RKO (cell line): Measurements from ENCODE around the gene NR3C1.
A peak's percentile ranks its signal among the peaks of the same experiment; 100 is the strongest.

Source experiments
- DNase-seq: peaks from one replicate; pipeline ENCODE4 v3.0.0-alpha.2; 2016; ENCODE audit warnings: low spot score

Gene NR3C1

DNA sequence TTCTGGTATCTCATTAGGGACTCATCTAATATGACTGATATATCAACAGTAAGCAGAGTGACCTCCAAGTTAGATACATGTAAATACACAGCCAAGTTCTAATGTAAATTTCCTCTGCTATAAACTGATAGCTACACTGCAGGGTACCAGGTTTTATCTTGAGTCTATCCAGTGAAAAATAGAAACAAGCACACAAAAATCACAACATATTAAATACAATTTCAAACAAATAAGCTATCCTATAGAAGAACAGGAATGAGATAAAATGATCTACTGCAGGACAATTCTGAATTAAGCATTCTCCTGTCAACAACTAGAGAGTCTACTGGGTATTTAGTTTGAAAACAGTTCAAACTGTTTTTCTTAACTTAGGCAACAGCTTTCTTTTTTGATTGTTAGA is 42.7 kb downstream of the NR3C1 start:
- no peak for DNase-seq

DNA sequence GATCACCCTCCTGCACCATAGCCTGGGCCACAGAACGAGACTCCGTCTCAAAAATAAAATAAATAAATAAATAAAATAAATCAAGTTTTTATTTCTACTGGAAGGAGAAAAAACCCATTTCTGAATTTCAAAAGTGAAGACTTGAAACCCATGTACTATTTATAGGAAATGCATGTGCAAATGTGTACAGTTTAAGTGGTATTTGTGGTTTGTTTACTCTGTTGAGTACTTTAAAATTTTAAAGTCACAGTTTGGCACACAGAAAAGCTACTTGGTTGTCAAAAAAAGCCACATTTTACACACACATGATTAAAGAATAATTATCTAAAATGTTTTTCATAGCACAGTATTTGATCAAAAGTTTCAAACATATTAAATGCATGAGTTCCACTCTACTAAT is 43.6 kb downstream of the NR3C1 start:
- DNase-seq, result no peak

DNA sequence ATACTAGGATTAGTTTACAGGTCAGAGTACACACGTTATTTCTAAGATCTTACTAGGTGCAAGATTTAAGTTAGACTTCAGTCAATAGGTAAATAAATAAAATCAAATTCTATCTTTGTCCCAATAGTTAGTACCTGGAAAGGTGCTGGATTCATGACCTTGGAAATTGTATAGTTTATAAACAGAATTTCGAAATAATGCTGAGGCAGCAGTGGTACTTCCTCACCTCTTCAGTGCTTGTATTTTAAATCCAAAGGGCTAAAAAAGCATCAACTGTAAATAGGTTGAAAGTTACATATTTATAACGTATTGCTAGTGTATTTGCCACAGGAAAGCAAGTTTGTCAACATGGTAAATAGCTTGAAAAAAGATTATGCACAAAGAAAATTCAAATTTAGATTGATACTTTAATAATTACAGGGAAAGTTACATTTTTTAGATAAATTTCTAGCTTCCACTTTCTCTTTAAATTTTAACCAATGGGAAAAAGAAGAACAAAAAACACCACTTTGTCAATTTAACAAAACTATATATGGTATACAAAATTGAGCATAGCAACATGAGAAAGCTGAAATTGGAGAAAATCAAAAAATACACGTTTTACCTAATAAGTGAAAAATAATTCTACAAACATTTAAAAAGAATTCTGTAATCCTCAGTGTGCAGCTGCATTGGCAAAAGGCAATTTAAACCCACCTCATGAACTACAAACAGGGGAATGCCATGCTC is 46.5 kb downstream of the NR3C1 start:
- no peak for DNase-seq

DNA sequence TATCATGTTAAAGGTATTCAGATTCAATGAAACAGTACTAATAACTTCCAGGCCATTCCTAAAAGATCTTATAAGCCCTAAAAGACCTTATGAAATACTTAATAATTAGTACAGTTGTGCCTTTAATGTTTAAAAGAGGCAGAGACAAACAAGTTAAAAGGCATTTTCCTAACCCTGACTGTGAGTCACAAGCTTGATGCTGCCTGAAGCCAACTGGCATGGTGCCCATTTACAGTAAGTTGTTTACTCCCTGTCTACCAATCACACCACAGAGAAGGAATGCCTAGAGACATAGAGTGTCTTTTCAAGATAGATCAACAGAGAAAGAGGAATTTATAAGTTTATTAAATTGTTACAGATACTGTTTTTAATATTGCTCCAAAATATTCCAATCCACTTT is 47.8 kb downstream of the NR3C1 start:
- DNase-seq, result peak; percentile 72

DNA sequence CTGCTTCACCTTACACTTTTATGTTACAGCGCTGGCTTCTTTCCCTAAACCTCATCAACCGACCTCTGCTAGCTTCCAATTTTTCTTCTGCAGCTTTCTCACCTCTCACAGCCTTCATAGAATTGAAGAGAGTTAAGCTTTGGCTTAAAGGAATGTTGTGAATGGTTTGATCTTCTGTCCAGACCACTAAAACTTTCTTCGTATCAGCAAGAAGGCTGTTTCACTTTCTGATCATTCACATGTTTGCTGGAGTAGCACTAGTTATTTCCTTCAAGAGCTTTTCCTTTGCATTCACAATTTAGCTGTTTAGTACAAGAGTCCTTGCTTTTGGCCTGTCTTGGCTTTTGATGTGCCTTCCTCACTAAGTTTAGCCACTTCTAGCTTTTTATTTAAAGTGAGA is 49.5 kb downstream of the NR3C1 start:
- no peak for DNase-seq

DNA sequence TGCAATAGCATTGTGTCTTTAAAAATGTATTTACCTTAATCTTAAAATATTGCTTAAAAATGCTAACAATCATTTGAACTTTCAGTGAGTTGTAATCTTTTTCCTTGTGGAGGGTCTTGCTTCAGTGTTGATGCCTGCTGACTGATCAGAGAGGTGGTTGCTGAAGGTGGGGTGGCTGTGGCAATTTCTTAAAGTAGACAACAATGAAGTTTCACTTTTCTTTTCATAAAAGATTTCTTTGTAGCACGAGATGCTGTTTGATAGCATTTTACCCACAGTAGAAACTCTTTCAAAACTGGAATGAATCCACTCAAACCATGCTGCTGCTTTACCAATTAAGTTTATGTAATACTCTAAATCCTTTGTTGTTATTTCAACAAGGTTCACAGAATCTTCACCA is 50.8 kb downstream of the NR3C1 start:
- DNase-seq, result no peak

DNA sequence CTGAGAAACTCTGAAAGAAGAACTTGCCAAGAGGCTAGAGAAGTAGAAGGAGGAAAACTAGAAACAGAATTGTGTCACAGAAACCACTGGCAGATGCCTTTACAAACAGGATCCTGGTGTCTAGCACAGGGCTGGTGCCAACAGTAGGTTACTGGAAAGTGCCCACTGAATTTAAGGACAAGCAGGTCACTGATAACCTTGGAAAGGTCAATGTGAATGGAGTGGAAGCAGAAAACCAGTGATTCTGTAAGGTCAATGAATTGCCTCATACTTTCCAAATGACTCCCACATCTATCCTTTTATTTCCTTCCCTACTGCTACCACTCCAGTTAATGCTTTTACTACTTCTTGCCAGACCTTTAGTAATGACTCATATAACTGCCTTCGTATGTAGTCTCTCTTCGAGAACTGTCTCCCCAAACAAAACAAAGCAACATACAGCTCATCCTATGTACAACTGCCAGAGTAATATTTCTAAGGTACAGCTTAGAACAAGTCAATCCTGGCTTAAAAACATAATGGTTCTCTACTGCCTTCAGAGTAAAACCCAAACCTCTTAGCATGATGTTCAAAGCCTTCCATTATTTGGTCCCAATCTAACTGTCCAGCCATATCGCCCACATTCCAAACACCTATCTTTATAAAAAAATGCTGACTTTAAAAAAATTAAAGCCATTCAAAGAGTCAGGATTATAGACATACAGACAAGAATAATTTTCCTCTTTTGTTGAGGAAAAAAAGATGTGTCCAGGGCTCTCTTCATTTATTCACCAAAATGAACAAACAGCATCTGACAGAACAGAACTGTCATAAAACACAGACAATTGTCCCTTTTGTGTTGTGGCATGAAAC is 52.5 kb downstream of the NR3C1 start:
- DNase-seq, result no peak

DNA sequence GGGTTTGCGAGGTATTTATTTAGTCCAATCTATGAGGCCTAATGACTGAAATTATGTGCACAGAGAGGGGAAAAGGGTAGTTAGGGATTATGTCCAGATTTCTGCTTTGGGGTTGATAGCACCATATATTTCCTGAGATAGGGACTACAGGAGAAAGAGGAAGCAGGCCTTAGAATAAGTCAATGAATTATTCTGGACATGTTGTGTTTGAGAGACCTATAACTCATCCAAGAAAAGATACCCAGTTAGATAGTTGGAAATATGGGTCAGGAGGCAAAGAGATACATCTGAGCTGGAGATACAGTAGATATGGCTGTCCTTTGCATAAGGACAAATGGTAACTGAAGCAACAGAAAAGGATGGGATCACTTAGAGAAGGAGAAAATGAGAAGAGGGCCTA is 53.1 kb downstream of the NR3C1 start:
- DNase-seq, result no peak

DNA sequence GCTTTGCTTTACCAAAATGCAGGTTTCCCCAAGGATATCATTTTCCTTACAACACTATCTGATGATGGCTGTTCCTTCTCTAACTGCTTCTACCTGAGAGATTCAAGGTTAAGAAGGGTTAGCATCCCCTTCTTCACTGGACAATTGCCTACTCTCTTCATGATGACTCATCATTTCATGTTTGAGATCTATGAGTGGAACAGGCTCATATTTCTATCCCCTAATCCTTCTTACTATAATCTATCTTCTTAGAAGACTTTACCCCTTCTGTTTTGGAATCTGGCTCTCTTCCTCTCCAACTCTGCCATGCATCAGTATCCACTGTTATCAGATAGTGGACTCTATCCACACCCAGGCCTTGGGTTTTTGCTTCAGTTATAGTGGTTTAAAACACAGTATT is 54.3 kb downstream of the NR3C1 start:
- DNase-seq, result no peak

DNA sequence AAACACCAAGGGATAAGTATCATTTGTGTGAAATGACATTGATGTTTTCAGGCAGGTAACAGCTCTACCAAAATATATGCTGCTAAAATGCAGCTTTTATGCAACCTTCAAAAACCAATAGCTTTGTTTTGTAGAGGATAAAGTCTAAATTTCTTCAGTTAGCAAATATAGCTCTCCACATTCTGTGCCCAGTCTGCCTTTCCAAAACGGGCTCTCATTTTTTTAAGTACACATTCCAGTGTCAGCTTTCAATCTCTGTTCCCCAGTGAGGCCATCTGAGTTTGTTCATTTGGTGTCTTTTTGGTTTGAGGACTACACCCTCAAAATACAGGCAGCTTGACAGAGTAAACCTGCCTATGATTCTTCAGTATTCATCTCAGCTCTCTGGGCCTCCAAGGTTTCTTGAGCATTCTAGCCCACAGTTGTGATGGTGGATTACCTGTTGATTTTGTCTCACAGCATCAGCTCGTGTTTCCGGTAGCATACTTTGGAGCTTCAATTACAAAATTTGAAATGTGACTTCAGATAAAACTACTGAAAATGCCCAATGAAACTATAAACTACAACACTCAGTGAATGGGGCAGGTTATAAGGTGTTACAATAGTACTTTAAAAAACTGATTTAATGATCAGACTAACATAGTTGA is 55.7 kb downstream of the NR3C1 start:
- DNase-seq, result no peak

DNA sequence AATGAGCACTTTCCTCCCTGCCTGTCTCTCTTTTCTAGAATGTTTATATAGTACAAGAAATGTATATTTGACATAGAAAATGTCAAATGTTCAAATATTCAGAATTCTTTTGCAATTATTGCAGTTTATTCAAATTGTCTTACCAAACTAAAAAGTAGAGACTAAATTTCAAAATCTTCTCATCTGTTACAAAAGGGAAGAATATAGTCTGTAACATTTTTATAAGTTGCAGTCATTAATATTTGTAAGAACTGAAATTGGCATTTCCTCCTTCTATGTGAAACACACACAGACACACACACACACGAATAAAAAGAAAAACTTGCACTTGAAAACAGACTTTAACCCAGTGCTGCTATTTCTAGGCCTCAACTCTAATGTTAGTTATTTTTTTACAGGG is 56.4 kb downstream of the NR3C1 start:
- no peak for DNase-seq

DNA sequence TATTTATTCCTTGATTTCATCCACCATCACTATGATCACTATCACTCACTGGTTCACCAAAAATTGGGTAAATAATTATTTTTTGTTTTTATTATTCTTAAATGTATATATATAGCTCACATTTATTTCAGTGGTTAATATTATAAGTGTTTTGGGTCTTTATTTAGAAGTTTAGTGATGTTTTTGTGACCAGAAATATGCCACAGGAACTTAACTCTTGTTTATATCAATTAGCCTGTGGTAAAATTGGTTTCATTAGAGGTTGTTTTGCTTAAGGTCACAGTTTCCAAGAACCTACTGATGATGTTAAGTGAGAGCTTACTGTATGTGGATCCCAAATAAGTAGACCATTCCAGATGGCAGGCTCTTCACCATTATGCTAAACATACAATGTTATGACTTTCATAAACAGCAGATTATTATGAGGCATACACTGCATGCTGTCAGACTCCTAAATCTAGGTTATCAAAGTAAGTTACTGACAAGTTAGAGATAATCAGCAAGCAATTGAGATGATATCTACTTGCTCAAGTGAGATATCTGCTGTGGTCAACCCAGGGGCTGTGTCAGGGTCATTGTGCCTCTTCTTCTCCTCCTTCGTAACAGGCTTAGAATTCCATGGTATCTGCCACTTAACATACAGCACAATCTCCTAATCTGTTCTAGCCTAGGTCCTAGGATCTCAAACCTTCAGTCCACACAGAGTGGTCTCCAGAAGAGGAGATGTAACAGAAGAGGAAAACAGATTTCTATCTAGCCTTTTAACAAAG is 57.6 kb downstream of the NR3C1 start:
- DNase-seq, result no peak

DNA sequence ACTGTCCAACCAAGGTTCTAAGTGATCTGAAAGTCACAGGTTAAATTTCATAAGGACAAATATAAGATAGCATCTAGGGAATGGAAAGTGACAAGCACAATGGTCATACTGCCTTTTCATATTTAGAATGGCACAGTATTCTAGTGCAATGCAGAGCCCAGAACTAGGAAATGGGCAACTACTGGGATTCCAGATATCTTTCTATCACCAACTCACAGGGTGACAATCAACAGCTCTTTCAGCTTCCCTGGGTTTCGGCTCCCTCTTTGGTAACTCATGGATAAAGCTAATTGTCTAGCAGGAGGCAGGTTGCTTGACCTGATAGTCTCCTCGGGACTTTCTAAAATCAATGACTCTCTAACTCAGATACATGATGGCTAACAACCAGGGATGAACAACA is 60.4 kb downstream of the NR3C1 start:
- DNase-seq, result no peak

DNA sequence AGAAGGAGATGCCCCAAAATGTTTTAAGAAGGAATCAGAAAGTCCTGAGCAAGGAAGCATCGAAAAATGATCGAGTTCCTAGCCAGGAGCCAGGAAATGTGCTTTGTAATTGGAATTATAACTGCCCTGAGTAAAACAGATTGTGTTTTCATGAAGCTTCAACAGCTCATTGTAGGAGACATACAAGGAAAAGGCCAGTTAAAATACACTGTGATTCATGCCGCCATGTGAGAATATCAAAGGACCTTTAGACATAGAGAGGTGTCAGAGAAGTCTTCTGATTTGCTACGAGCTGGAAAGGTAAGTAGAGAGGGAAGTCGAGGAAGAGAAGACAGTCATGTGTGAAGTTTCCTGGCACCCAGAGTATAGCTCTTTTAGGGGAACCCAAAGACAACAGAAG is 60.9 kb downstream of the NR3C1 start:
- DNase-seq, result no peak

DNA sequence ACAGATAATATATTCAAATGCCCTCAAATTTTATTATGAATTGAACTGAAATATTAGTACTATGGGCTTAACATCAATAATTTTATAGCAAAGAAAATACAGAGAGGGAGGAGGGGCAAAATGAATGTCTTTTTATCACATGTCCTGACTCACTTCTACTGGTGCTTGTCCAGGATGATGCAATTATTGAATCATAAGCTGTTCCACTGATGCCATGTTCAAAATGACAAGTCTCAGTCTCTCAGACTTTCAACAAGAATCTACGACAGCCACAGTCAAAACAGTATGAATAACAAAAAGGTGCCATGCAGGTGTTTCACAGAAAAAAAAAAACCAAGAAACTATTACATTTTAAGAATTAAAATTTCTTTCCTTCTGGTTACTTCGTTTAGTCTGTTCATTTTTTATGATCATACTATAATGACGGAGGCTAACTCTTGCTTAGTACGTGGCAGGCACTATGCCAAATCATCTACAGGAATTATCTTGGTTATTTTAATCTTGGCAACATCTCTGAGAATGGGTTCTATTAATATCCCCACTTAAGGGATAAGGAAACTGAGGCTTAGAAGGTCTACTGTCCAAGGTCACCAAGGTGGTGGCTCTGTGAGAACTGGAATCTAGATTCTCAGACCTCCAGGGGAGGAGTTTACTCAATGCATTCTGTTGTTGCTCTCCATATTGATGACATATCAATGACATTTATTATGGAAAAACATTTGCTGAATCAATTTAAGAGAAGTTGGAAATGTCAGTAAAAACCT is 61.5 kb downstream of the NR3C1 start:
- peak; percentile 73 for DNase-seq

DNA sequence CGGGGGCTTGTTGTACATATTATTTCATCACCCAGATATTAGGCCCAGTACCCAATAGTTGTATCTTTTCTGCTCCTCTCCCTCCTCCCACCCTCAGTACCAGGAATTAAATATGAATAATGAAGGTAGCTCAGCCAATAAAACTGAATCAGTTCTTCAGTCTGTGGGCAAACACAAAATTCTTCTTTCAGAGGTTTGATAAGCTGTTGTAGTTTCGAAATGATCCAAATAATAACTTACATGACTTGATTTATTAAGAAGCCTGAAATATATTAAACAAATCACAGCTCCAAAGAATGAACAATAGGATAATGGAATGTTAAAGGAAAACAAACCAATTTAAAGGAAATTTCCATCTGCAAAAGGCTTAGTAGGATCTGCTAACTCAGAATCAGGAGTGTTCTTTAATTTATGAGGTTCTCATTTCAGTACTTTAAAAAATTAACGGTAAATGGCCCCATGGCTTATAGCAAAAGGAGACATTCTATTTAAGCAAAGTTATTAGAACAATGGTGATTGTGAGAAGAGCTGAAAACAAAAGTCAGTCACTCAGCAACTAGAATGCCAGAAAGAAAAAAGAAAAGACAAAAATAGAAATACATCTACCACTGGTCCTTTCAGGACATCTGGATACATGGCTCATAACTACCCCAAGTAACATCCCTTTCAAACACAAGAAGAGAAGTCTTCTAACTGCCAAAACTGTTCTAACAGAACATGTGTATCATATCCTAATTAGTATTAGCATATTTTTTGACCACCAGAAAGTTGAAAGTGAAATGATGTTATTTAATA is 62.4 kb downstream of the NR3C1 start:
- DNase-seq, result no peak

DNA sequence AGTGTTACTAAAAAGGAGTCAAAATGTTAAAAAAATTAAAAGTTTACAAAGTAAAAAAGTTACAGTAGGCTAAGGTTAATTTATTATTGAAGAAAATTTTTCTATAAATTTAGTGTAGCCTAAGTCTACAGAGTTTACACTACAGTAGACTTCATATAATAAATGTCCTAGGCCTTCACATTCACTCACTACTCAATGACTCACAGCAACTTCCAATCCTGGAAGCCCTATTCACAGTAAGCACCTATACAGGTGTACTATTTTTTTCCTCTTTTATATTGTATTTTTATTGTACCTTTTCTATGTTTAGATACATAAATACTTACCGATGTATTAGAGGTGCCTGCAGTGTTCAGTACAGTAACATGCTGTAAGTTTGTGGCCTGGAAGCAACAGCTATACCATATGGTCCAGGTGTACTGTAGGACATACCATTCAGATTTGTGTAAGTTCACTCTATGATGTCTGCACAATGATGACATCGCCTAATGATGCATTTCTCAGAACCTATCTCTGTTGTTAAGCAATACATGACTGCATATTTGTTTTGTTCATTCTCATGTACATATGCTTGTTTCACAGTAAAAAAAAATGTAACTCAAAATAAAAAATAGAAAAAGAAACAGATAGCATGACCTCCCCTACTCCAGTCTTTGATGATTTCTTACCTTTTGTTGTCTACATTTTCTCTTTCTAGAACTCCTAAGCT is 64.7 kb downstream of the NR3C1 start:
- no peak for DNase-seq

DNA sequence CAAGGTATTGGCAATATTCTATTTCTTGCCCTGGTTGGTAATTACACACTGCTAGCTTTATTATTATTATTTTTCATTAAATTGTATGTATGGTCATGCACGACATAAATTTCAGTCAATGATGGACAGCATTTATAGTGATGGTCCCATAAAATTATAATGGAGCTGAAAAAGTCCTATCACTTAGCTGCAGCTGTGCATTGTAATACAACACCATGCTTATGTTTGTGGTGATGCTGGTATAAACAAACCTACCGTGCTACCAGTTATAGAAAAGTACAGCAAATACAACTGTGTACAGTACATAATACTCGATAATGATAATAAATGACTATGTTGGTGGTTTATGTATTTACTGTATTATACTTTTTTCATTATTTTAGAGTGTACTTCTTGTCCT is 65.5 kb downstream of the NR3C1 start:
- DNase-seq, result no peak

DNA sequence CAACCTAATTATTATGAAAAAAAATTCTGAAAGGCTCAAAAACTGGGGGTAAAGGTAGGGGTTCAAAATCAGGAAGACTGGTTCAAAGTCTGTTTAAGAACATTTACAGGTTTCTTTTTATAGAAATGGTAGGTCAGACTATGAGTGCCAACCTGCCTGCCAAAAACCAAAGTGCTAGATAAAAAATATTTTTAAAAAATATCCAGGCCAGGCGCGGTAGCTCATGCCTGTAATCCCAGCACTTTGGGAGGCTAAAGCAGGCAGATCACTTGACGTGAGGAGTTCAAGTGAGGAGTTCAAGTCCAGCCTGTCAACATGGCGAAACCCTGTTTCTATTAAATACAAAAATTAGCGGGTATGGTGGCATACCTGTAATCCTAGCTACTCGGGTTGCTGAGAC is 67.0 kb downstream of the NR3C1 start:
- DNase-seq, result no peak

DNA sequence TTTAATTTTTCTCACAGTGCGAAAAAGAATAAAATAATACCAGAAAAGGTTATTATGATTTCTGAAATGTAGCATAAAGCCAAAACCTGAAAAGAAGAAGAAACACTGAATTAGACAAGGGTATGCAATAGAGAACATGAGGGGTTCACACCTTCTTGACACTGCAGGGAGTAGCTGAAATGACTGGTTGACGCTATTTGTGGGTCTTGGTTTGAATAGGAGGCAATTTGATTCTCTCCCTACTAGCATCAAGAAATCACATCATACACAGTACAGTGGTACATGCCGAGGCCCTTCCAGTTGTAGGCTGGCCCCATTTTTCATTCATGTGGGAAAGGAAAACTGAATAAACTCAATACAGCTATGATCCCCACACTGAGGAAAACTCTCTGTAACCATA is 68.6 kb downstream of the NR3C1 start:
- no peak for DNase-seq
